ENCODE data around the gene ECEL1.

DNA sequence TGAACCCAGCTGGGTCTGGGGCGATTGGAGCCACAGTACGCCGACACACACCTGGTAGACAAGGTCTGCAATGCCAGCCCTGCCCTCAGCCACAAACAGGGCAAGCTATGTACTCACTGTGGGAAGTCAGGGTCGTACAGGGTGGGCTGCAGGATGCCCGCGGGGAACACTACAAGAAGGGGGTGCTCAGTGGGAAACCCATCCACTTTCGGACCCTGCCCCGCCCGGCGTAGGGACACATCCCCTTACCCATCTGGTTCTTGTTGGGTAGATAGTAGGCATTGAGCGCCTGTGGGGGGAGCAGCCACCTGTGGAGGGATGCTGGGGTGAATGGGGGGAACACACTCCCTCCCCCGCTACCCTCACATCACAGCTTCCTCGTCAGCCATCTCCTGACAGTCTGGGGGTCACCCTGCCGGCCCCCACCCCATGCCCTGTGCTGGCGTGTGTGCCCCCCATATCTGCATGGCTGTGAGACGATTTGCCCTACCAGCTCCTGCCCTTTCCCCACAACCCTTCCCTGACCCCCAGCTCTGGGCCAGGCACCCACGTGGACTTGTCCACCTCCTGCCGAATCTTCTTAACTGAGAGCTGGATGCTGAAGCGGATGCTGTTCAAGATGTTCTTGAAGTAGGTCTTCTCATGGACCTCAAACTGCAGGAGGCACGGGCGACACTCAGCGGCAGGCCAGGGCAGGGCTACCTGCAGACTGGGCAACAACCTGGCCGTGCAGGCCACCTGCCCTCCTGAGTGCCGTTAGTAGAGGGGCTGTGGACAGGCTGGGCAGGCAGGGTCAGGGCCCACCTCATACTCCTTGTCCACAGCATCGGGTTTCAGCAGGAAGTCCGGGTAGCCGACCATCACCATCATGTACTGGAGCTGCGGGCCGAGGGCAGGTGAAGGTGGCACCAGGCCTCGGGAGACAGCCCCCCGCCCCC is 5.1 kb downstream of the ECEL1 start:
- TF ChIP-seq EZH2 (IDR thresholded peaks at IDR 0.05; ENCODE audit: low read depth, unreplicated experiment) (no peak), POLR2AphosphoS5 (IDR thresholded peaks at IDR 0.05; ENCODE audit: low read depth) (no peak), EZH2phosphoT487 (IDR thresholded peaks at IDR 0.05; ENCODE audit: unreplicated experiment) (no peak), STAT1 (IDR thresholded peaks at IDR 0.05; ENCODE audit: unreplicated experiment) (no peak)
- TF ChIP-seq, protein P1, sequence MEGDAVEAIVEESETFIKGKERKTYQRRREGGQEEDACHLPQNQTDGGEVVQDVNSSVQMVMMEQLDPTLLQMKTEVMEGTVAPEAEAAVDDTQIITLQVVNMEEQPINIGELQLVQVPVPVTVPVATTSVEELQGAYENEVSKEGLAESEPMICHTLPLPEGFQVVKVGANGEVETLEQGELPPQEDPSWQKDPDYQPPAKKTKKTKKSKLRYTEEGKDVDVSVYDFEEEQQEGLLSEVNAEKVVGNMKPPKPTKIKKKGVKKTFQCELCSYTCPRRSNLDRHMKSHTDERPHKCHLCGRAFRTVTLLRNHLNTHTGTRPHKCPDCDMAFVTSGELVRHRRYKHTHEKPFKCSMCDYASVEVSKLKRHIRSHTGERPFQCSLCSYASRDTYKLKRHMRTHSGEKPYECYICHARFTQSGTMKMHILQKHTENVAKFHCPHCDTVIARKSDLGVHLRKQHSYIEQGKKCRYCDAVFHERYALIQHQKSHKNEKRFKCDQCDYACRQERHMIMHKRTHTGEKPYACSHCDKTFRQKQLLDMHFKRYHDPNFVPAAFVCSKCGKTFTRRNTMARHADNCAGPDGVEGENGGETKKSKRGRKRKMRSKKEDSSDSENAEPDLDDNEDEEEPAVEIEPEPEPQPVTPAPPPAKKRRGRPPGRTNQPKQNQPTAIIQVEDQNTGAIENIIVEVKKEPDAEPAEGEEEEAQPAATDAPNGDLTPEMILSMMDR (conservative IDR thresholded peaks at IDR 0.05; ENCODE audit: low read depth in 2 of 2): no peak
- TF ChIP-seq, protein P2, sequence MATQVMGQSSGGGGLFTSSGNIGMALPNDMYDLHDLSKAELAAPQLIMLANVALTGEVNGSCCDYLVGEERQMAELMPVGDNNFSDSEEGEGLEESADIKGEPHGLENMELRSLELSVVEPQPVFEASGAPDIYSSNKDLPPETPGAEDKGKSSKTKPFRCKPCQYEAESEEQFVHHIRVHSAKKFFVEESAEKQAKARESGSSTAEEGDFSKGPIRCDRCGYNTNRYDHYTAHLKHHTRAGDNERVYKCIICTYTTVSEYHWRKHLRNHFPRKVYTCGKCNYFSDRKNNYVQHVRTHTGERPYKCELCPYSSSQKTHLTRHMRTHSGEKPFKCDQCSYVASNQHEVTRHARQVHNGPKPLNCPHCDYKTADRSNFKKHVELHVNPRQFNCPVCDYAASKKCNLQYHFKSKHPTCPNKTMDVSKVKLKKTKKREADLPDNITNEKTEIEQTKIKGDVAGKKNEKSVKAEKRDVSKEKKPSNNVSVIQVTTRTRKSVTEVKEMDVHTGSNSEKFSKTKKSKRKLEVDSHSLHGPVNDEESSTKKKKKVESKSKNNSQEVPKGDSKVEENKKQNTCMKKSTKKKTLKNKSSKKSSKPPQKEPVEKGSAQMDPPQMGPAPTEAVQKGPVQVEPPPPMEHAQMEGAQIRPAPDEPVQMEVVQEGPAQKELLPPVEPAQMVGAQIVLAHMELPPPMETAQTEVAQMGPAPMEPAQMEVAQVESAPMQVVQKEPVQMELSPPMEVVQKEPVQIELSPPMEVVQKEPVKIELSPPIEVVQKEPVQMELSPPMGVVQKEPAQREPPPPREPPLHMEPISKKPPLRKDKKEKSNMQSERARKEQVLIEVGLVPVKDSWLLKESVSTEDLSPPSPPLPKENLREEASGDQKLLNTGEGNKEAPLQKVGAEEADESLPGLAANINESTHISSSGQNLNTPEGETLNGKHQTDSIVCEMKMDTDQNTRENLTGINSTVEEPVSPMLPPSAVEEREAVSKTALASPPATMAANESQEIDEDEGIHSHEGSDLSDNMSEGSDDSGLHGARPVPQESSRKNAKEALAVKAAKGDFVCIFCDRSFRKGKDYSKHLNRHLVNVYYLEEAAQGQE (IDR thresholded peaks at IDR 0.05; ENCODE audit: unreplicated experiment): no peak
